ENCODE measurements around the gene BACE1.

DNA sequence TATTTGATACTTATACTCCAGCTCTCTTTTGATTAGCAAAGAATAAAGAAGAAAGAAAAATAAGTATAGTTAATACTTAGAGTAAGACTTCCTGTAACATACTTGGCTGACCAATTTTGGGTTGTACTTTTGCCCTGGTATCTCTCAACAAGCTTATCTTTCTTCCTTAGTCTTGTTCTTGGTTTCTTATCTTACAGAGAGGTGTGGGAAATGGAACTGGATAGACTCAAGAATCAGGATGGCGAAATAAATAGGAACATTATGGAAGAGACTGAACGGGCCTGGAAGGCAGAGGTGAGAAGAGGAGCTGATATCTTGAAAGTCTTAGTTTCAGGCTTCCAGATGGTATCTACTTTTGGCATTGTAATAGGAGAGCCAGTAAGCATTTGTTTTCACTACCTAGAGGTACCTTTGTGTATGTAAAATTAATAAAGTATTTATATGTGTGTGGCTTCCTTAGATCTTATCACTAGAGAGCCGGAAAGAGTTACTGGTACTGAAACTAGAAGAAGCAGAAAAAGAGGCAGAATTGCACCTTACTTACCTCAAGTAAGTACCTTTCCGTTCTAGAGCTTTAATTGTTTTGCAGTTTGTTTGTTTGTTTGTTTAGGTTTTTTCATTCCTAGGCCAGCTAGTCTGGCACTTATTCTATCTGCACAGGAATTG lies 36.2 kb downstream of the BACE1 start:
- TF ChIP-seq, protein P1, sequence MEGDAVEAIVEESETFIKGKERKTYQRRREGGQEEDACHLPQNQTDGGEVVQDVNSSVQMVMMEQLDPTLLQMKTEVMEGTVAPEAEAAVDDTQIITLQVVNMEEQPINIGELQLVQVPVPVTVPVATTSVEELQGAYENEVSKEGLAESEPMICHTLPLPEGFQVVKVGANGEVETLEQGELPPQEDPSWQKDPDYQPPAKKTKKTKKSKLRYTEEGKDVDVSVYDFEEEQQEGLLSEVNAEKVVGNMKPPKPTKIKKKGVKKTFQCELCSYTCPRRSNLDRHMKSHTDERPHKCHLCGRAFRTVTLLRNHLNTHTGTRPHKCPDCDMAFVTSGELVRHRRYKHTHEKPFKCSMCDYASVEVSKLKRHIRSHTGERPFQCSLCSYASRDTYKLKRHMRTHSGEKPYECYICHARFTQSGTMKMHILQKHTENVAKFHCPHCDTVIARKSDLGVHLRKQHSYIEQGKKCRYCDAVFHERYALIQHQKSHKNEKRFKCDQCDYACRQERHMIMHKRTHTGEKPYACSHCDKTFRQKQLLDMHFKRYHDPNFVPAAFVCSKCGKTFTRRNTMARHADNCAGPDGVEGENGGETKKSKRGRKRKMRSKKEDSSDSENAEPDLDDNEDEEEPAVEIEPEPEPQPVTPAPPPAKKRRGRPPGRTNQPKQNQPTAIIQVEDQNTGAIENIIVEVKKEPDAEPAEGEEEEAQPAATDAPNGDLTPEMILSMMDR (optimal IDR thresholded peaks at IDR 0.05 in 1 of 3, IDR thresholded peaks at IDR 0.05 in 1 of 3, conservative IDR thresholded peaks at IDR 0.05 in 1 of 3; ENCODE audit: extremely low read depth in 1 of 3, insufficient read depth in 2 of 3, low read length in 3 of 3), result no peak
- TF ChIP-seq EZH2 (IDR thresholded peaks at IDR 0.05; ENCODE audit: low read length), result no peak
